Smooth muscle cell (in vitro differentiated cells): Measurements from ENCODE around the gene SRGAP1. TPM values are rescaled to one million over a fixed set of nuclear protein-coding genes. Genes with fewer than 3 reads are reported as not detected.
"Not testable (repeated sequence)": the region's sequence is repeated elsewhere in the genome, so short reads cannot be mapped to it uniquely, and the experiment has no call there.

Experiments used
- DNase-seq: peaks from one replicate; lab custom pipeline; 2025; ENCODE audit not compliant: unreplicated experiment; lab: John Stamatoyannopoulos, UW
- H2AFZ ChIP-seq: fragments of 200-600 bp; sonication (generic); 2 replicates; pipeline ENCODE4 v1.6.0; 2016; ENCODE audit warnings: antibody characterized with exemption, low read depth, mild to moderate bottlenecking
- H3F3A ChIP-seq: fragments of 200-600 bp; sonication (generic); 2 replicates; pipeline ENCODE4 v1.6.0; 2017; ENCODE audit warnings: antibody characterized with exemption, low read depth
- H3K27ac ChIP-seq: fragments of 200-600 bp; sonication (generic); 2 replicates; pipeline ENCODE4 v1.5.1; 2016; ENCODE audit warnings: low read depth, mild to moderate bottlenecking
- H3K27me3 ChIP-seq: fragments of 200-600 bp; sonication (generic); 2 replicates; pipeline ENCODE4 v1.6.1; 2016; ENCODE audit warnings: low read depth, mild to moderate bottlenecking
- H3K36me3 ChIP-seq: fragments of 200-600 bp; sonication (generic); 2 replicates; pipeline ENCODE4 v1.5.1; 2016; ENCODE audit warnings: low read depth
- H3K4me1 ChIP-seq: fragments of 200-600 bp; sonication (generic); 2 replicates; pipeline ENCODE4 v1.5.1; 2016; ENCODE audit warnings: low read depth
- H3K4me2 ChIP-seq: fragments of 200-600 bp; sonication (generic); 2 replicates; pipeline ENCODE4 v1.6.0; 2016; ENCODE audit warnings: mild to moderate bottlenecking
- H3K4me3 ChIP-seq: fragments of 200-600 bp; sonication (generic); 2 replicates; pipeline ENCODE4 v1.5.1; 2016; ENCODE audit warnings: mild to moderate bottlenecking
- H3K79me2 ChIP-seq: fragments of 200-600 bp; sonication (generic); 2 replicates; pipeline ENCODE4 v1.6.0; 2016; ENCODE audit warnings: low read depth, mild to moderate bottlenecking
- H3K9ac ChIP-seq: fragments of 200-600 bp; sonication (generic); 2 replicates; pipeline ENCODE4 v1.6.0; 2016; ENCODE audit warnings: low read depth
- H3K9me3 ChIP-seq: fragments of 200-600 bp; sonication (generic); replicated peaks from 2 replicates; pipeline ENCODE4 v1.5.1; 2016; ENCODE audit warnings: low read depth
- H4K20me1 ChIP-seq: fragments of 200-600 bp; sonication (generic); 2 replicates; pipeline ENCODE4 v1.6.0; 2016; ENCODE audit warnings: low read depth
- CTCF ChIP-seq: fragments of 200-600 bp; sonication (generic); IDR thresholded peaks from 2 replicates; pipeline ENCODE4 v1.5.1; 2017; ENCODE audit warnings: borderline replicate concordance, mild to moderate bottlenecking, antibody characterized with exemption; ENCODE audit not compliant: insufficient read depth, poor library complexity, severe bottlenecking
- WGBS: methylation state at CpG from one replicate; pipeline ENCODE4 v1.1.7; 2016; ENCODE audit warnings: low lambda C conversion rate; 5-methylcytosine and 5-hydroxymethylcytosine counted together
- polyA plus RNA-seq: library from polyadenylated mRNA; unstranded; fragments of >200 nt; fragmentation: Nextera tagmentation; extraction: Ambion mirVana; gene quantifications from 2 replicates; pipeline ENCODE4 v1.2.1, GENCODE V29; 2016
- total RNA-seq: library from RNA; depleted of rRNA; stranded (reverse); fragments of >200 nt; gene quantifications from 2 replicates; pipeline ENCODE4 v1.2.3, GENCODE V29; 2014

The SRGAP1 gene
- total and polyA plus RNA-seq, 2 experiments from 2014 or later, result 4.0 to 5.9 TPM

GRCh38 chr12:63841011-63841410, 3.5 kb upstream of the SRGAP1 start:
- Histone ChIP-seq H3K9me3 (no peaks in the 10 kb centered on the region), H4K20me1 (no peaks in the 10 kb centered on the region), H3K4me2 (no peak overlapping the region), H3K79me2 (peaks cover 11% of the 10 kb centered on the region), H3K9ac (no peak overlapping the region), H3K36me3 (no peaks in the 10 kb centered on the region), H3K27me3 (no peaks in the 10 kb centered on the region), H2AFZ (no peak overlapping the region), H3K4me1 (peaks cover 9% of the 10 kb centered on the region), H3K4me3 (no peak overlapping the region), H3F3A (peaks cover 11% of the 10 kb centered on the region), H3K27ac (no peak overlapping the region)
- 80% methylated on average over 3 of the region's 3 CpGs for WGBS
- DNase-seq, result no peak
- TF ChIP-seq CTCF, result no peak

GRCh38 chr12:63841571-63841970, 2.9 kb upstream of the SRGAP1 start:
- peaks cover 2% of the 10 kb centered on the region for H4K20me1 ChIP-seq
- H3F3A ChIP-seq, result peaks cover 11% of the 10 kb centered on the region
- no peak overlapping the region for H3K4me3 ChIP-seq
- WGBS, result 73% methylated on average over 4 of the region's 4 CpGs
- peaks cover 11% of the 10 kb centered on the region for H3K4me1 ChIP-seq
- H3K9ac ChIP-seq, result no peak overlapping the region
- H2AFZ ChIP-seq, result no peak overlapping the region
- H3K4me2 ChIP-seq, result no peak overlapping the region
- no peak for TF ChIP-seq CTCF
- H3K36me3 ChIP-seq, result no peaks in the 10 kb centered on the region
- H3K27ac ChIP-seq, result no peak overlapping the region
- H3K79me2 ChIP-seq, result peaks cover 16% of the 10 kb centered on the region
- no peaks in the 10 kb centered on the region for H3K9me3 ChIP-seq
- DNase-seq, result no peak
- no peaks in the 10 kb centered on the region for H3K27me3 ChIP-seq

DNA sequence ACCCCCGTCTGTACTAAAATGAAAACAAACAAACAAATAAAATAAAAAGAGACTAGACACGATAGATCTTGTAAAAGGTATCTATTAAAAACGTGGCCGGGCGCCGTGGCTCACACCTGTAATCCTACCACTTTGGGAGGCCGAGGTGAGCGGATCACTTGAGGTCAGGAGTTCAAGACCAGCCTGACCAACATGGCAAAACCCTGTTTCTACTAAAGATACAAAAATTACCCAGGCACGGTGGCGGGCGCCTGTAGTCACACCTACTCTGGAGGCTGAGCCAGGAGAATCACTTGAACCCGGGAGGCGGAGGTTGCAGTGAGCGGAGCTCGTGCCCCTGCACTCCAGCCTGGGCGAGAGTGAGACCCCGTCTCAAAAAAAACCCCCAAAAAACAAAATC, 1.8 kb upstream of the SRGAP1 start:
- peaks cover 12% of the 10 kb centered on the region for H4K20me1 ChIP-seq
- H2AFZ ChIP-seq, result peak overlapping the region; percentile 96
- H3K4me3 ChIP-seq, H3K9me3 ChIP-seq, H3K9ac ChIP-seq, H3K27me3 ChIP-seq, H3K27ac ChIP-seq, DNase-seq, H3K36me3 ChIP-seq: not testable (repeated sequence)
- peaks cover 28% of the 10 kb centered on the region for H3K79me2 ChIP-seq
- H3F3A ChIP-seq, result peaks cover 11% of the 10 kb centered on the region
- peak overlapping the region; percentile 93 for H3K4me2 ChIP-seq
- H3K4me1 ChIP-seq, result peaks cover 11% of the 10 kb centered on the region
- WGBS, result 96% methylated on average over 17 of the region's 17 CpGs

- Histone ChIP-seq H3K4me3 (peak overlapping the region; percentile 90), H2AFZ (peak overlapping the region; percentile 96), H3K9me3 (no peaks in the 10 kb centered on the region), H3K36me3 (no peaks in the 10 kb centered on the region), H3K79me2 (peaks cover 33% of the 10 kb centered on the region), H3K27me3 (no peaks in the 10 kb centered on the region), H3K4me2 (peak overlapping the region; percentile 93), H3F3A (peaks cover 11% of the 10 kb centered on the region), H4K20me1 (peaks cover 15% of the 10 kb centered on the region), H3K4me1 (peaks cover 11% of the 10 kb centered on the region), H3K9ac (peak overlapping the region; percentile 75), H3K27ac (peak overlapping the region; percentile 29)
- DNase-seq, result no peak
- TF ChIP-seq CTCF, result no peak
- 14% methylated on average over 26 of the region's 28 CpGs for WGBS
These were observed 1.2 kb upstream of the SRGAP1 start for GRCh38 chr12:63843254-63843720.
